NCI-H2196 (cell line): ENCODE measurements around the gene CYBA.
A peak's percentile ranks its signal among the peaks of the same experiment; 100 is the strongest.

Source experiments
- DNase-seq: peaks from one replicate; lab custom pipeline; 2025; ENCODE audit not compliant: unreplicated experiment; lab: John Stamatoyannopoulos, UW

The CYBA gene

GRCh38 chr16:88662843-88663606, 12.2 kb upstream of the CYBA start, which contains the start of gene MVD:
TSS of gene MVD (minus strand) at chr16:88663091. CDS start at chr16:88663080, 11 bp downstream.
- peak; percentile 86 for DNase-seq

GRCh38 chr16:88662222-88662842, 11.5 kb upstream of the CYBA start:
- no peak for DNase-seq

GRCh38 chr16:88661468-88661867, 10.6 kb upstream of the CYBA start:
- DNase-seq: no peak

- no peak for DNase-seq
Observed at GRCh38 chr16:88659160-88659559, 8.3 kb upstream of the CYBA start.

GRCh38 chr16:88658714-88659113, 7.9 kb upstream of the CYBA start:
- DNase-seq: no peak

- no peak for DNase-seq
Observed at GRCh38 chr16:88657371-88657770, 6.5 kb upstream of the CYBA start.

- no peak for DNase-seq
Observed at GRCh38 chr16:88656291-88656980, 5.6 kb upstream of the CYBA start.

- DNase-seq: no peak
Observed at GRCh38 chr16:88655733-88656281, 5.0 kb upstream of the CYBA start.

- no peak for DNase-seq
Observed at GRCh38 chr16:88655053-88655732, 4.3 kb upstream of the CYBA start.

GRCh38 chr16:88654363-88655052, 3.7 kb upstream of the CYBA start:
- DNase-seq: no peak

GRCh38 chr16:88653596-88654362, 2.9 kb upstream of the CYBA start:
- no peak for DNase-seq

GRCh38 chr16:88653101-88653500, 2.2 kb upstream of the CYBA start:
- no peak for DNase-seq

- DNase-seq: no peak
Observed at GRCh38 chr16:88652762-88653063, 1.9 kb upstream of the CYBA start.

GRCh38 chr16:88651989-88652761, 1.3 kb upstream of the CYBA start:
- DNase-seq: no peak

GRCh38 chr16:88651276-88651988, 579 bp upstream of the CYBA start:
- no peak for DNase-seq

- DNase-seq: no peak
Observed at GRCh38 chr16:88649924-88650748, 717 bp downstream of the CYBA start.

- peak; percentile 48 for DNase-seq
Observed at GRCh38 chr16:88649195-88649923, 1.5 kb downstream of the CYBA start.
